HG02588 (cell line): ENCODE results near the gene PCDHA10.
"Not testable (repeated sequence)": the region's sequence is repeated elsewhere in the genome, so short reads cannot be mapped to it uniquely, and the experiment has no call there.

Source experiments
- ATAC-seq: cut with Tn5 transposase; IDR thresholded peaks from one replicate; pipeline ENCODE4 v1.9.1; 2021; ENCODE audit warnings: mild to moderate bottlenecking, moderate library complexity; ENCODE audit not compliant: unreplicated experiment

PCDHA10 gene, protein sequence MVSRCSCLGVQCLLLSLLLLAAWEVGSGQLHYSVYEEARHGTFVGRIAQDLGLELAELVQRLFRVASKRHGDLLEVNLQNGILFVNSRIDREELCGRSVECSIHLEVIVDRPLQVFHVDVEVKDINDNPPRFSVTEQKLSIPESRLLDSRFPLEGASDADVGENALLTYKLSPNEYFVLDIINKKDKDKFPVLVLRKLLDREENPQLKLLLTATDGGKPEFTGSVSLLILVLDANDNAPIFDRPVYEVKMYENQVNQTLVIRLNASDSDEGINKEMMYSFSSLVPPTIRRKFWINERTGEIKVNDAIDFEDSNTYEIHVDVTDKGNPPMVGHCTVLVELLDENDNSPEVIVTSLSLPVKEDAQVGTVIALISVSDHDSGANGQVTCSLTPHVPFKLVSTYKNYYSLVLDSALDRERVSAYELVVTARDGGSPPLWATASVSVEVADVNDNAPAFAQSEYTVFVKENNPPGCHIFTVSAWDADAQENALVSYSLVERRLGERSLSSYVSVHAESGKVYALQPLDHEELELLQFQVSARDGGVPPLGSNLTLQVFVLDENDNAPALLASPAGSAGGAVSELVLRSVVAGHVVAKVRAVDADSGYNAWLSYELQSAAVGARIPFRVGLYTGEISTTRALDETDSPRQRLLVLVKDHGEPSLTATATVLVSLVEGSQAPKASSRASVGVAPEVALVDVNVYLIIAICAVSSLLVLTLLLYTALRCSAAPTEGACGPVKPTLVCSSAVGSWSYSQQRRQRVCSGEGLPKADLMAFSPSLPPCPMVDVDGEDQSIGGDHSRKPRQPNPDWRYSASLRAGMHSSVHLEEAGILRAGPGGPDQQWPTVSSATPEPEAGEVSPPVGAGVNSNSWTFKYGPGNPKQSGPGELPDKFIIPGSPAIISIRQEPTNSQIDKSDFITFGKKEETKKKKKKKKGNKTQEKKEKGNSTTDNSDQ

DNA sequence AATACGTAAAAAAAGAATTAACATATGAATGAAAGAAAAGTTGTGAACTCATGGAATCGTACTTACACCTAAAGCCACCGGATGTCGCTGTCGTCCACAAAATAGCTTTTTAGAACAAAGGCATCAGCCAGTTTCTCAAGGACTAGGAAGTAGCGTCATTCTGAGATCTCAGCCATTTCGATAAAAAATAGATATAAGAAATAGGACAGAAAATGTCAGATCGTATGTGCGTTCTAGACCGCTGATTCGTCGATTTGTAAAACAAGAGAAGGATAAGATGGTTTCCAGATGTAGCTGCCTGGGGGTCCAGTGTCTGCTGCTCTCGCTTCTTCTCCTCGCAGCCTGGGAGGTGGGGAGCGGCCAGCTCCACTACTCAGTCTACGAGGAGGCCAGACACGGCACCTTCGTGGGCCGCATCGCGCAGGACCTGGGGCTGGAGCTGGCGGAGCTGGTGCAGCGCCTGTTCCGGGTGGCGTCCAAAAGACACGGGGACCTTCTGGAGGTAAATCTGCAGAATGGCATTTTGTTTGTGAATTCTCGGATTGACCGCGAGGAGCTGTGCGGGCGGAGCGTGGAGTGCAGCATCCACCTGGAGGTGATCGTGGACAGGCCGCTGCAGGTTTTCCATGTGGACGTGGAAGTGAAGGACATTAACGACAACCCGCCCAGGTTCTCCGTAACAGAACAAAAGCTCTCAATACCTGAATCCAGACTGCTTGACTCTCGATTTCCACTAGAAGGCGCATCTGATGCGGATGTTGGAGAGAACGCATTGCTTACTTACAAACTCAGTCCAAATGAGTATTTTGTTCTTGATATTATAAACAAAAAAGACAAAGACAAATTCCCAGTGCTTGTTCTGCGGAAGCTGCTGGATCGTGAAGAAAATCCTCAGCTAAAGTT is at the start of gene PCDHA10:
TSS of gene PCDHA10 (plus strand) at position 126 of the 903 bp plus-strand sequence. CDS start at position 278, 152 bp downstream.
- ATAC-seq: no peak

DNA sequence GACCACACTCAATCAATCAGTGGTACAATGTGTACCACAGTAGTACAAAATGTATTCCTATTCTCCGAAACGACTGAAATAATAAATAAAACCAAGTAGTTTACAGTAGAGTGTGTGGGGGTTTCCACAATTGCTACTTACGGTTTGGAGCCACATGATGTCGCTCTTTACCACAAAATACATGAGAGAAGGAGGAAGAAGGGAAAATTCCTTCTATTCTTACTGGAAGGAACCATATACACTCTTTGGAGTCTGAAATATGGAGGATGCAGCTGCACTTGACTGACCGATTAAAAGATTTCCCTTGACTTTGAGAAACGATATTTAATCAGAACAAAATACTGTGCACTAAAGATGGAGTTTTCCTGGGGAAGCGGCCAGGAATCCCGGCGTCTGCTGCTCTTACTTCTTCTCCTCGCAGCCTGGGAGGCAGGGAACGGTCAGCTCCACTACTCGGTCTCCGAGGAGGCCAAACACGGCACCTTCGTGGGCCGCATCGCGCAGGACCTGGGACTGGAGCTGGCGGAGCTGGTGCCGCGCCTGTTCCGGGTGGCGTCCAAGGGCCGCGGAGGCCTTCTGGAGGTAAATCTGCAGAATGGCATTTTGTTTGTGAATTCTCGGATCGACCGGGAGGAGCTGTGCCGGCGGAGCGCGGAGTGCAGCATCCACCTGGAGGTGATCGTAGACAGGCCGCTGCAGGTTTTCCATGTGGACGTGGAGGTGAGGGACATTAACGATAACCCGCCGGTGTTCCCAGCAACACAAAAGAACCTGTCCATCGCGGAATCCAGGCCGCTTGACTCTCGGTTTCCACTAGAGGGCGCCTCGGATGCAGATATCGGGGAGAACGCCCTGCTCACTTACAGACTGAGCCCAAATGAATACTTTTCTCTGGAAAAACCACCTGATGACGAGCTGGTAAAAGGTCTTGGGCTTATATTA is 48.6 kb upstream of the PCDHA10 start, which contains the start of gene PCDHA4:
TSS of gene PCDHA4 (plus strand) at position 235 of the 942 bp plus-strand sequence.
- no peak for ATAC-seq

DNA sequence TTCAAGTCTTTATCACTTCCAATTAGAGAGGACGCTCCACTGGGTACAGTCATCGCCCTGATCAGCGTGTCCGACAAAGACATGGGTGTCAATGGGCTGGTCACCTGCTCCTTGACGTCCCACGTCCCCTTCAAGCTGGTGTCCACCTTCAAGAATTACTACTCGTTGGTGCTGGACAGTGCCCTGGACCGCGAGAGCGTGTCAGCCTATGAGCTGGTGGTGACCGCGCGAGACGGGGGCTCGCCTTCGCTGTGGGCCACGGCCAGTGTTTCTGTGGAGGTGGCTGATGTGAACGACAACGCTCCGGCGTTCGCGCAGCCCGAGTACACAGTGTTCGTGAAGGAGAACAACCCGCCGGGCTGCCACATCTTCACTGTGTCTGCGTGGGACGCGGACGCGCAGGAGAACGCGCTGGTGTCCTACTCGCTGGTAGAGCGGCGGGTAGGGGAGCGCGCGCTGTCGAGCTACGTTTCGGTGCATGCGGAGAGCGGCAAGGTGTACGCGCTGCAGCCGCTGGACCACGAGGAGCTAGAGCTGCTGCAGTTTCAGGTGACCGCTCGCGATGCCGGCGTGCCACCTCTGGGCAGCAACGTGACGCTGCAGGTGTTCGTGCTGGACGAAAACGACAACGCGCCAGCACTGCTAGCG is 47.3 kb upstream of the PCDHA10 start:
- not testable (repeated sequence) for ATAC-seq

DNA sequence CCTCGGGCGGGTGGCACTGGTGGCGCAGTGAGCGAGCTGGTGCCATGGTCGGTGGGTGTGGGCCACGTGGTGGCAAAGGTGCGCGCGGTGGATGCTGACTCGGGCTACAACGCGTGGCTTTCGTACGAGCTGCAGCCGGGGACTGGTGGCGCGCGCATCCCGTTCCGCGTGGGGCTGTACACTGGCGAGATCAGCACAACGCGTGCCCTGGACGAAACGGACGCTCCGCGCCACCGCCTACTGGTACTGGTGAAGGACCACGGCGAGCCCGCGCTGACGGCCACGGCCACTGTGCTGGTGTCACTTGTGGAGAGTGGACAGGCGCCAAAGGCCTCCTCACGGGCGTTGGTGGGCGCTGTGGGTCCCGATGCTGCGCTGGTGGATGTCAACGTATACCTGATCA is 46.8 kb upstream of the PCDHA10 start:
- no peak for ATAC-seq

DNA sequence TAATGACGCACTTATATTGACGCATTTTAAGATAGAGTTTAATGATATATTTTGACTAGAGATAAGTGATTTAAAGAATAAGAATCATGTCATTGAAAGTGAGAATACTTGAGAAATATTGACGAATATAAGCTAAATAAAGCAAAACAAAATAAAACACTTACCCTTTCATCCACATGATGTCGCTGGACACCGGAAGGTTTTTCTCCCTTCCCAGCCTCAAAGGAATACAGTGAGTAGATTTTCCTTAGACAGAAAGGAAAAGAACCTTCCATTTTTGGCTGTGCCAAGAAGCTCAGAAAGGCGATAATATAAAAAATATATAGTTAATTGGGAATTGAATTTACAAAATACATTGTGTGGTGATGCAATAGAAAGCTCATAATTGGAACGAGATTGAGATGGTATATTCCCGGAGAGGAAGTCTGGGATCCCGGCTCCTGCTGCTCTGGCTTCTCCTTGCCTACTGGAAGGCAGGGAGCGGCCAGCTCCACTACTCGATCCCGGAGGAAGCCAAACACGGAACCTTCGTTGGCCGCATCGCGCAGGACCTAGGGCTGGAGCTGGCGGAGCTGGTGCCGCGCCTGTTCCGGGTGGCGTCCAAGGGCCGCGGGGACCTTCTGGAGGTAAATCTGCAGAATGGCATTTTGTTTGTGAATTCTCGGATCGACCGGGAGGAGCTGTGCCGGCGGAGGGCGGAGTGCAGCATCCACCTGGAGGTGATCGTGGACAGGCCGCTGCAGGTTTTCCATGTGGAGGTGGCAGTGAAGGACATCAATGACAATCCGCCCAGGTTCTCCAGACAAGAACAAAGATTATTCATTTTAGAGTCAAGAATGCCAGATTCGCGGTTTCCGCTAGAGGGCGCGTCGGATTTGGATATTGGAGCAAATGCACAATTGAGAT is 34.1 kb upstream of the PCDHA10 start, which contains the start of gene PCDHA5:
TSS of gene PCDHA5 (plus strand) at position 239 of the 906 bp plus-strand sequence.
- no peak for ATAC-seq

DNA sequence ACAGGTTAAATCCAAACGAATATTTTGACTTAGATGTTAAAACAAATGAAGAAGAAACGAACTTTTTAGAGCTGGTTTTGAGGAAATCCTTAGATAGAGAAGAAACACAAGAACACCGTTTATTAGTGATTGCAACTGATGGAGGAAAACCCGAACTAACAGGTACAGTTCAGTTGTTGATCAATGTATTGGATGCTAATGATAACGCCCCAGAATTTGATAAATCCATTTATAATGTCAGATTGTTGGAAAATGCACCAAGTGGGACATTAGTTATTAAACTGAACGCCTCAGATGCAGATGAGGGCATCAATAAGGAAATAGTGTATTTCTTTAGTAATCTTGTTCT is 33.4 kb upstream of the PCDHA10 start:
- no peak for ATAC-seq

DNA sequence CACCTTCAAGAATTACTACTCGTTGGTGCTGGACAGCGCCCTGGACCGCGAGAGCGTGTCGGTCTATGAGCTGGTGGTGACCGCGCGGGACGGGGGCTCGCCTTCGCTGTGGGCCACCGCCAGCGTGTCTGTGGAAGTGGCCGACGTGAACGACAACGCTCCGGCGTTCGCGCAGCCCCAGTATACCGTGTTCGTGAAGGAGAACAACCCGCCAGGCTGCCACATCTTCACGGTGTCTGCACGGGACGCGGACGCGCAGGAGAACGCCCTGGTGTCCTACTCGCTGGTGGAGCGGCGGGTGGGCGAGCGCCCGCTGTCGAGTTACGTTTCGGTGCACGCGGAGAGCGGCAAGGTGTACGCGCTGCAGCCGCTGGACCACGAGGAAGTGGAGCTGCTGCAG is 32.7 kb upstream of the PCDHA10 start:
- not testable (repeated sequence) for ATAC-seq

DNA sequence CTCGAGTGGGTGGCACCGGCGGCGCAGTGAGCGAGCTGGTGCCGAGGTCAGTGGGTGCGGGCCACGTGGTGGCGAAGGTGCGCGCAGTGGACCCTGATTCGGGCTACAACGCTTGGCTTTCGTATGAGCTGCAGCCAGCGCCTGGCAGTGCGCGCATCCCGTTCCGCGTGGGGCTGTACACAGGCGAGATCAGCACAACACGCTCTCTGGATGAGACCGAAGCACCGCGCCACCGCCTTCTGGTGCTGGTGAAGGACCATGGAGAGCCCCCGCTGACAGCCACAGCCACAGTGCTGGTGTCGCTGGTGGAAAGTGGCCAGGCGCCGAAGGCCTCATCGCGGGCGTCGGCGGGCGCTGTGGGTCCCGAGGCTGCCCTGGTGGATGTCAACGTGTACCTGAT is 32.2 kb upstream of the PCDHA10 start:
- ATAC-seq: no peak

DNA sequence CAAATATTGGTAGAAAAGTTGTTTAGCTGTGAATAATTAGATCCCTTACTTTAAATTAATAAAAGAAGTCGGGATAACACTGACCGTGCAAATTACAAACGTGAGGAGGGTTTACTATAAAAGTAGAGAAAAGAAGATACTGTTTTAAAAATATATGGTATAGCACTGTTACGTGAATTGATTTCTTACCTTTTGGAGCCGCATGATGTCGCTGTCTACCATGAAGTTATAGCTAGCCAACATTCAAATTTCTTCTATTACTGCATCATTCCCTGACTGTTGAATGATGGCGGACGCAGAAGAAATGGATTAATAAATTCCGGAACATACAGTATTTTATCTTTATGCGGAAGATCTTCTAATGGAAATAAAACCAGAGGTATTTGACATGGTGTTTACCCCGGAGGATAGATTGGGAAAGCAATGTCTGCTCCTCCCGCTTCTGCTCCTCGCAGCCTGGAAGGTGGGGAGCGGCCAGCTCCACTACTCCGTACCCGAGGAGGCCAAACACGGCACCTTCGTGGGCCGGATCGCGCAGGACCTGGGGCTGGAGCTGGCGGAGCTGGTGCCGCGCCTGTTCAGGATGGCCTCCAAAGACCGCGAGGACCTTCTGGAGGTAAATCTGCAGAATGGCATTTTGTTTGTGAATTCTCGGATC is 27.9 kb upstream of the PCDHA10 start, which contains the start of gene PCDHA6:
TSS of gene PCDHA6 (plus strand) at position 257 of the 658 bp plus-strand sequence. CDS start at position 389, 132 bp downstream.
- ATAC-seq: no peak

DNA sequence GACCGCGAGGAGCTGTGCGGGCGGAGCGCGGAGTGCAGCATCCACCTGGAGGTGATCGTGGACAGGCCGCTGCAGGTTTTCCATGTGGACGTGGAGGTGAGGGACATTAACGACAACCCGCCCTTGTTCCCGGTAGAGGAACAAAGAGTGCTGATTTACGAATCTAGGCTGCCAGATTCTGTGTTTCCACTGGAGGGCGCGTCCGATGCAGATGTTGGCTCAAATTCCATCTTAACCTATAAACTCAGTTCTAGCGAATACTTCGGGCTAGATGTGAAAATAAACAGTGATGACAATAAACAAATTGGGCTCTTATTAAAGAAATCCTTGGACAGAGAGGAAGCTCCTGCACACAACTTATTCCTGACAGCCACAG is 27.3 kb upstream of the PCDHA10 start:
- no peak for ATAC-seq

DNA sequence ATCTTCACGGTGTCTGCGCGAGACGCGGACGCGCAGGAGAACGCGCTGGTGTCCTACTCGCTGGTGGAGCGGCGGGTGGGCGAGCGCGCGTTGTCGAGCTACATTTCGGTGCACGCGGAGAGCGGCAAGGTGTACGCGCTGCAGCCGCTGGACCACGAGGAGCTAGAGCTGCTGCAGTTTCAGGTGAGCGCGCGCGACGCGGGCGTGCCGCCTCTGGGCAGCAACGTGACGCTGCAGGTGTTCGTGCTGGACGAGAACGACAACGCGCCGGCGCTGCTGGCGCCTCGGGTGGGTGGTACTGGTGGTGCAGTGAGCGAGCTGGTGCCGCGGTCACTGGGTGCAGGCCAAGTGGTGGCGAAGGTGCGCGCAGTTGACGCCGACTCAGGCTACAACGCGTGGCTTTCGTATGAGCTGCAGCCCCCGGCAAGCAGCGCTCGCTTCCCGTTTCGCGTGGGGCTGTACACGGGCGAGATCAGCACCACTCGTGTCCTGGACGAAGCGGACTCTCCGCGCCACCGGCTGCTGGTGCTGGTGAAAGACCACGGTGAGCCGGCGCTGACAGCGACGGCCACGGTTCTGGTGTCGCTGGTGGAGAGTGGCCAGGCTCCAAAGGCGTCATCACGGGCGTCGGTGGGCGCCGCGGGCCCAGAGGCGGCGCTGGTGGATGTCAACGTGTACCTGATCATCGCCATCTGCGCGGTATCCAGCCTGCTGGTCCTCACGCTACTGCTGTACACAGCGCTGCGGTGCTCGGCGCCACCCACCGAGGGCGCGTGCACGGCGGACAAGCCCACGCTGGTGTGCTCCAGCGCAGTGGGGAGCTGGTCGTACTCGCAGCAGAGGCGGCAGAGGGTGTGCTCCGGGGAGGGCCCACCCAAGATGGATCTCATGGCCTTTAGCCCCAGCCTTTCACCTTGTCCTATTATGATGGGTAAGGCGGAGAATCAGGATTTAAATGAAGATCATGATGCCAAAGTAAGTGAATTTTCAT is 25.9 kb upstream of the PCDHA10 start:
- not testable (repeated sequence) for ATAC-seq

DNA sequence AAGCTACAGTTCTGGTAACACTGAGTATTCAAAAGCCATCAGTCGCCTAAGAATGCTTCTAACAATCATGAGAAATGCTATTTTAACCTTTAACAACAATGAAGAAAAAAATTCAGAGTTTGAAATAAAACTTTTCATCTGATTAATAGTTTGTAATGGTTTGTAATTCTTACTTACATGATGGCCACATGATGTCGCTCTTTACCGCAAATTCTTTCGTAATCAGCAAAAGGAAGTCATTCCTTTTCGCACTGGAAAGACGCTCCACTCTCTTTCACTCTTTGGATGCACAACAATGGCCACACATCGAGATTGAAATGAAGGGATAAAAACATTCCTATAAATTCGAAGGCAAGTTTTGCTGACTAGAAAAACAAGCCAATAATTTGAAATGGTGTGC is 21.7 kb upstream of the PCDHA10 start, which contains the start of gene PCDHA7:
TSS of gene PCDHA7 (plus strand) at position 277 of the 400 bp plus-strand sequence. CDS start at position 392, 115 bp downstream.
- ATAC-seq: no peak

DNA sequence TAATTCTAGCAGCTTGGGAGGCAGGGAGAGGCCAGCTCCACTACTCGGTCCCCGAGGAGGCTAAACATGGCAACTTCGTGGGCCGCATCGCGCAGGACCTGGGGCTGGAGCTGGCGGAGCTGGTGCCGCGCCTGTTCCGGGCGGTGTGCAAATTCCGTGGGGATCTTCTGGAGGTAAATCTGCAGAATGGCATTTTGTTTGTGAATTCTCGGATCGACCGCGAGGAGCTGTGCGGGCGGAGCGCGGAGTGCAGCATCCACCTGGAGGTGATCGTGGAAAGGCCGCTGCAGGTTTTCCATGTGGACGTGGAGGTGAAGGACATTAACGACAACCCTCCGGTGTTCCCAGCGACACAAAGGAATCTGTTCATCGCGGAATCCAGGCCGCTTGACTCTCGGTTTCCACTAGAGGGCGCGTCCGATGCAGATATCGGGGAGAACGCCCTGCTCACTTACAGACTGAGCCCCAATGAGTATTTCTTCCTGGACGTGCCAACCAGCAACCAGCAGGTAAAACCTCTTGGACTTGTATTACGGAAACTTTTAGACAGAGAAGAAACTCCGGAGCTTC is 21.2 kb upstream of the PCDHA10 start:
- not testable (repeated sequence) for ATAC-seq

DNA sequence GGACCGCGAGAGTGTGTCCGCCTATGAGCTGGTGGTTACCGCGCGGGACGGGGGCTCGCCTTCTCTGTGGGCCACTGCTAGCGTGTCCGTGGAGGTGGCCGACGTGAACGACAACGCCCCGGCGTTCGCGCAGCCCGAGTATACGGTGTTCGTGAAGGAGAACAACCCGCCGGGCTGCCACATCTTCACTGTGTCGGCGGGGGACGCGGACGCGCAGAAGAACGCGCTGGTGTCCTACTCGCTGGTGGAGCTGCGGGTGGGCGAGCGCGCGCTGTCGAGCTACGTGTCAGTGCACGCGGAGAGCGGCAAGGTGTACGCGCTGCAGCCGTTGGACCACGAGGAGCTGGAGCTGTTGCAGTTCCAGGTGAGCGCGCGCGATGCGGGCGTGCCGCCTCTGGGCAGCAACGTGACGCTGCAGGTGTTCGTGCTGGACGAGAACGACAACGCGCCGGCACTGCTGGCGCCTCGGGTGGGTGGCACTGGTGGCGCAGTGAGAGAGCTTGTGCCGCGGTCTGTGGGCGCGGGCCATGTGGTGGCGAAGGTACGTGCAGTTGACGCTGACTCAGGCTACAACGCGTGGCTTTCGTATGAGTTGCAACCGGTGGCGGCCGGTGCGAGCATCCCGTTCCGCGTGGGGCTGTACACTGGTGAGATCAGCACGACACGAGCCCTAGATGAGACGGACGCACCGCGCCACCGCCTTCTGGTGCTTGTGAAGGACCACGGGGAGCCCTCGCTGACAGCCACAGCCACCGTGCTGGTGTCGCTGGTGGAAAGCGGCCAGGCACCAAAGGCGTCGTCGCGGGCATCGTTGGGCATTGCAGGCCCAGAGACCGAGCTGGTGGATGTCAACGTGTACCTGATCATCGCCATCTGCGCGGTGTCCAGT is 19.8 kb upstream of the PCDHA10 start:
- no peak for ATAC-seq
